GM23338 (cell line): ENCODE results near the gene COMMD4. TPM values are rescaled to one million over a fixed set of nuclear protein-coding genes. Genes with fewer than 3 reads are reported as not detected.

Experiments used
- ATAC-seq: fragments of 200-7000 bp; cut with Tn5 transposase; 3 replicates; pipeline ENCODE4 v1.9.1; 2020
- DNase-seq: peaks from one replicate; pipeline ENCODE4 v3.0.0-alpha.2; 2015; ENCODE audit warnings: low spot score
- H2AFZ ChIP-seq: fragments of 200-600 bp; sonication (generic); 2 replicates; pipeline ENCODE4 v1.8.0; 2016; ENCODE audit warnings: antibody characterized with exemption, mild to moderate bottlenecking, moderate library complexity
- H3F3A ChIP-seq: fragments of 200-600 bp; sonication (generic); replicated peaks from 2 replicates; pipeline ENCODE4 v1.8.0; 2017; ENCODE audit warnings: antibody characterized with exemption, mixed run types, low read depth
- H3K27ac ChIP-seq: fragments of 200-600 bp; sonication (generic); 2 replicates; pipeline ENCODE4 v1.6.1; 2016; ENCODE audit warnings: low read depth
- H3K27me3 ChIP-seq: fragments of 200-600 bp; sonication (generic); 2 replicates; pipeline ENCODE4 v1.8.0; 2016; ENCODE audit warnings: mild to moderate bottlenecking, mixed run types, moderate library complexity; ENCODE audit not compliant: insufficient read depth
- H3K36me3 ChIP-seq: fragments of 200-600 bp; sonication (generic); 2 replicates; pipeline ENCODE4 v1.8.0; 2016; ENCODE audit warnings: mild to moderate bottlenecking; ENCODE audit not compliant: insufficient read depth
- H3K4me1 ChIP-seq: fragments of 200-600 bp; sonication (generic); 2 replicates; pipeline ENCODE4 v1.8.0; 2016; ENCODE audit warnings: mild to moderate bottlenecking, moderate library complexity; ENCODE audit not compliant: insufficient read depth
- H3K4me2 ChIP-seq: fragments of 200-600 bp; sonication (generic); 2 replicates; pipeline ENCODE4 v1.7.1; 2017; ENCODE audit warnings: mixed run types
- H3K4me3 ChIP-seq: fragments of 200-600 bp; sonication (generic); 2 replicates; pipeline ENCODE4 v1.6.1; 2016; ENCODE audit warnings: mixed run types
- H3K79me2 ChIP-seq: fragments of 200-600 bp; sonication (generic); replicated peaks from 2 replicates; pipeline ENCODE4 v1.8.0; 2017; ENCODE audit warnings: mild to moderate bottlenecking; ENCODE audit not compliant: insufficient read depth
- H3K9me2 ChIP-seq: fragments of 200-600 bp; sonication (generic); 2 replicates; pipeline ENCODE4 v1.8.0; 2017; ENCODE audit not compliant: insufficient read depth
- H4K20me1 ChIP-seq: fragments of 200-600 bp; sonication (generic); replicated peaks from 2 replicates; pipeline ENCODE4 v1.8.0; 2017; ENCODE audit warnings: mild to moderate bottlenecking; ENCODE audit not compliant: insufficient read depth
- H3K27ac Mint-ChIP-seq: 2 replicates; pipeline ENCODE4 v1.8.0; 2020; ENCODE audit warnings: inconsistent platforms, mild to moderate bottlenecking, moderate library complexity, mixed read lengths
- H3K27me3 Mint-ChIP-seq: 3 replicates; pipeline ENCODE4 v1.8.0; 2022; ENCODE audit warnings: low read depth, mild to moderate bottlenecking, moderate library complexity, mixed read lengths, inconsistent platforms; ENCODE audit not compliant: insufficient read depth, poor library complexity
- H3K36me3 Mint-ChIP-seq: 3 replicates; pipeline ENCODE4 v1.8.0; 2021; ENCODE audit warnings: low read depth, mild to moderate bottlenecking, inconsistent platforms, moderate library complexity, mixed read lengths
- H3K4me1 Mint-ChIP-seq: 3 replicates; pipeline ENCODE4 v1.8.0; 2020; ENCODE audit warnings: mild to moderate bottlenecking, inconsistent platforms, mixed read lengths
- H3K4me3 Mint-ChIP-seq: 3 replicates; pipeline ENCODE4 v1.8.0; 2021; ENCODE audit warnings: moderate library complexity, mild to moderate bottlenecking, inconsistent platforms, mixed read lengths
- H3K9me3 Mint-ChIP-seq: 3 replicates; pipeline ENCODE4 v1.8.0; 2020; ENCODE audit warnings: moderate library complexity, mild to moderate bottlenecking, inconsistent platforms, mixed read lengths
- CREB1 ChIP-seq: fragments of 250-450 bp; sonication (Bioruptor Pico); IDR thresholded peaks from 2 replicates; pipeline ENCODE4 v1.5.0; 2020; ENCODE audit warnings: low read depth, mild to moderate bottlenecking, moderate library complexity
- EZH2 ChIP-seq: fragments of 200-600 bp; sonication (generic); IDR thresholded peaks from one replicate; pipeline ENCODE4 v1.8.0; 2017; ENCODE audit warnings: antibody characterized with exemption, mild to moderate bottlenecking, low read depth; ENCODE audit not compliant: unreplicated experiment
- EZH2phosphoT487 ChIP-seq: fragments of 200-600 bp; sonication (generic); IDR thresholded peaks from one replicate; pipeline ENCODE4 v1.8.1; 2018; ENCODE audit warnings: antibody characterized with exemption; ENCODE audit not compliant: unreplicated experiment
- JUNB ChIP-seq: IDR thresholded peaks from one replicate; pipeline ENCODE4 v1.6.1; 2016; ENCODE audit warnings: antibody characterized with exemption; ENCODE audit not compliant: unreplicated experiment
- NANOG ChIP-seq: IDR thresholded peaks from 2 replicates; pipeline ENCODE4 v1.6.1; 2016; ENCODE audit warnings: antibody characterized with exemption, borderline replicate concordance
- POLR2AphosphoS5 ChIP-seq: IDR thresholded peaks from 2 replicates; pipeline ENCODE4 v1.6.1; 2016; ENCODE audit warnings: antibody characterized with exemption, low read depth
- STAT1 ChIP-seq: IDR thresholded peaks from one replicate; pipeline ENCODE4 v1.6.1; 2016; ENCODE audit warnings: antibody characterized with exemption; ENCODE audit not compliant: unreplicated experiment
- ZNF114 ChIP-seq: fragments of 250-450 bp; sonication (Bioruptor Pico); IDR thresholded peaks from 2 replicates; pipeline ENCODE4 v1.5.0; 2020; ENCODE audit warnings: mild to moderate bottlenecking, moderate library complexity
- ZNF331 ChIP-seq: fragments of 250-450 bp; sonication (Bioruptor Pico); IDR thresholded peaks from 2 replicates; pipeline ENCODE4 v1.5.0; 2020; ENCODE audit warnings: low read depth, mild to moderate bottlenecking, moderate library complexity
- ZNF462 ChIP-seq: fragments of 250-450 bp; sonication (Bioruptor Pico); IDR thresholded peaks from 2 replicates; pipeline ENCODE4 v1.5.0; 2020; ENCODE audit warnings: mild to moderate bottlenecking, moderate library complexity
- polyA plus RNA-seq: library from polyadenylated mRNA; unstranded; fragments of >200 nt; fragmentation: Nextera tagmentation; extraction: Ambion mirVana; gene quantifications from 2 replicates; pipeline ENCODE4 v1.2.1, GENCODE V29; 2016
- total RNA-seq: library from RNA; depleted of rRNA; stranded (reverse); fragments of >200 nt; shearing (Covaris generic); gene quantifications from 2 replicates; pipeline ENCODE4 v1.2.3, GENCODE V29; 2014
- TF ChIP-seq, protein P1 (sequence below), 2 experiments: fragments of 200-600 bp in 1 of 2; sonication (generic) in 1 of 2; conservative IDR thresholded peaks; 2 replicates each; pipeline versions ENCODE4 v1.5.1 to v1.6.1; 2016 to 2017; ENCODE audit warnings: antibody characterized with exemption in 2 of 2, low read depth in 2 of 2, mild to moderate bottlenecking in 2 of 2, moderate library complexity in 1 of 2
- TF ChIP-seq, protein P2 (sequence below): IDR thresholded peaks from one replicate; pipeline ENCODE4 v1.6.1; 2018; ENCODE audit warnings: antibody characterized with exemption; ENCODE audit not compliant: unreplicated experiment
- TF ChIP-seq, protein P3 (sequence below): IDR thresholded peaks from 2 replicates; pipeline ENCODE4 v1.6.1; 2016; ENCODE audit warnings: antibody characterized with exemption

Gene COMMD4
- total and polyA plus RNA-seq, 2 experiments from 2014 or later: 131 TPM

DNA sequence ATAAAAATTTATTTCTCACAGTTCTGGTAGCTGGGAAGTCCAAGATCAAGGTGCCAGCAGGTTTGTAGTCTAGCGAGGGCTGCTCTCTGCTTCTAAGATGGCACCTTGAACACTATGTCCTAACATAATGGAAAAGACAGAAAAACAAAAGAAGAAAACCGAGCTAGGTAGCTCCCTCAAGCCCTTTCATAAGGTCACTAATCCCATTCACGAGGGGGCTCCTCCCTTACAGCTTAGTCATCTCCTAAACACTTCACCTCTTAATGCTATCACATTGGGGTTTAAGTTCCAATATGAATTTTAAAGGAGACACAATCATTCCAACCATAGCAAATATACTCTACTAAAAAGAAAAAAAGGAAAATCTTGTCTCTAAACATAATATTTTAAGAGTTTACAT, 29.7 kb upstream of the COMMD4 start:
- Mint-ChIP-seq H3K9me3 (no peaks in the 10 kb centered on the region), H3K27me3 (no peaks in the 10 kb centered on the region), H3K4me3 (no peak overlapping the region), H3K27ac (no peak overlapping the region), H3K4me1 (no peaks in the 10 kb centered on the region), H3K36me3 (no peaks in the 10 kb centered on the region)
- TF ChIP-seq EZH2: no peak
- TF ChIP-seq STAT1: no peak
- no peak for TF ChIP-seq EZH2phosphoT487
- TF ChIP-seq NANOG: no peak
- TF ChIP-seq JUNB: no peak
- TF ChIP-seq, protein P1, sequence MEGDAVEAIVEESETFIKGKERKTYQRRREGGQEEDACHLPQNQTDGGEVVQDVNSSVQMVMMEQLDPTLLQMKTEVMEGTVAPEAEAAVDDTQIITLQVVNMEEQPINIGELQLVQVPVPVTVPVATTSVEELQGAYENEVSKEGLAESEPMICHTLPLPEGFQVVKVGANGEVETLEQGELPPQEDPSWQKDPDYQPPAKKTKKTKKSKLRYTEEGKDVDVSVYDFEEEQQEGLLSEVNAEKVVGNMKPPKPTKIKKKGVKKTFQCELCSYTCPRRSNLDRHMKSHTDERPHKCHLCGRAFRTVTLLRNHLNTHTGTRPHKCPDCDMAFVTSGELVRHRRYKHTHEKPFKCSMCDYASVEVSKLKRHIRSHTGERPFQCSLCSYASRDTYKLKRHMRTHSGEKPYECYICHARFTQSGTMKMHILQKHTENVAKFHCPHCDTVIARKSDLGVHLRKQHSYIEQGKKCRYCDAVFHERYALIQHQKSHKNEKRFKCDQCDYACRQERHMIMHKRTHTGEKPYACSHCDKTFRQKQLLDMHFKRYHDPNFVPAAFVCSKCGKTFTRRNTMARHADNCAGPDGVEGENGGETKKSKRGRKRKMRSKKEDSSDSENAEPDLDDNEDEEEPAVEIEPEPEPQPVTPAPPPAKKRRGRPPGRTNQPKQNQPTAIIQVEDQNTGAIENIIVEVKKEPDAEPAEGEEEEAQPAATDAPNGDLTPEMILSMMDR (conservative IDR thresholded peaks at IDR 0.05; ENCODE audit: low read depth in 2 of 2): no peak
- no peak for TF ChIP-seq ZNF462 (CRISPR knock-in tag)
- TF ChIP-seq, protein P2, sequence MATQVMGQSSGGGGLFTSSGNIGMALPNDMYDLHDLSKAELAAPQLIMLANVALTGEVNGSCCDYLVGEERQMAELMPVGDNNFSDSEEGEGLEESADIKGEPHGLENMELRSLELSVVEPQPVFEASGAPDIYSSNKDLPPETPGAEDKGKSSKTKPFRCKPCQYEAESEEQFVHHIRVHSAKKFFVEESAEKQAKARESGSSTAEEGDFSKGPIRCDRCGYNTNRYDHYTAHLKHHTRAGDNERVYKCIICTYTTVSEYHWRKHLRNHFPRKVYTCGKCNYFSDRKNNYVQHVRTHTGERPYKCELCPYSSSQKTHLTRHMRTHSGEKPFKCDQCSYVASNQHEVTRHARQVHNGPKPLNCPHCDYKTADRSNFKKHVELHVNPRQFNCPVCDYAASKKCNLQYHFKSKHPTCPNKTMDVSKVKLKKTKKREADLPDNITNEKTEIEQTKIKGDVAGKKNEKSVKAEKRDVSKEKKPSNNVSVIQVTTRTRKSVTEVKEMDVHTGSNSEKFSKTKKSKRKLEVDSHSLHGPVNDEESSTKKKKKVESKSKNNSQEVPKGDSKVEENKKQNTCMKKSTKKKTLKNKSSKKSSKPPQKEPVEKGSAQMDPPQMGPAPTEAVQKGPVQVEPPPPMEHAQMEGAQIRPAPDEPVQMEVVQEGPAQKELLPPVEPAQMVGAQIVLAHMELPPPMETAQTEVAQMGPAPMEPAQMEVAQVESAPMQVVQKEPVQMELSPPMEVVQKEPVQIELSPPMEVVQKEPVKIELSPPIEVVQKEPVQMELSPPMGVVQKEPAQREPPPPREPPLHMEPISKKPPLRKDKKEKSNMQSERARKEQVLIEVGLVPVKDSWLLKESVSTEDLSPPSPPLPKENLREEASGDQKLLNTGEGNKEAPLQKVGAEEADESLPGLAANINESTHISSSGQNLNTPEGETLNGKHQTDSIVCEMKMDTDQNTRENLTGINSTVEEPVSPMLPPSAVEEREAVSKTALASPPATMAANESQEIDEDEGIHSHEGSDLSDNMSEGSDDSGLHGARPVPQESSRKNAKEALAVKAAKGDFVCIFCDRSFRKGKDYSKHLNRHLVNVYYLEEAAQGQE: no peak
- no peak for TF ChIP-seq ZNF331
- TF ChIP-seq, protein P3, sequence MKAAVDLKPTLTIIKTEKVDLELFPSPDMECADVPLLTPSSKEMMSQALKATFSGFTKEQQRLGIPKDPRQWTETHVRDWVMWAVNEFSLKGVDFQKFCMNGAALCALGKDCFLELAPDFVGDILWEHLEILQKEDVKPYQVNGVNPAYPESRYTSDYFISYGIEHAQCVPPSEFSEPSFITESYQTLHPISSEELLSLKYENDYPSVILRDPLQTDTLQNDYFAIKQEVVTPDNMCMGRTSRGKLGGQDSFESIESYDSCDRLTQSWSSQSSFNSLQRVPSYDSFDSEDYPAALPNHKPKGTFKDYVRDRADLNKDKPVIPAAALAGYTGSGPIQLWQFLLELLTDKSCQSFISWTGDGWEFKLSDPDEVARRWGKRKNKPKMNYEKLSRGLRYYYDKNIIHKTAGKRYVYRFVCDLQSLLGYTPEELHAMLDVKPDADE: no peak
- TF ChIP-seq ZNF114 (CRISPR knock-in tag): no peak
- TF ChIP-seq CREB1 (CRISPR knock-in tag): no peak
- no peak for TF ChIP-seq POLR2AphosphoS5
- H3F3A ChIP-seq: no peaks in the 10 kb centered on the region
- no peaks in the 10 kb centered on the region for H3K4me1 ChIP-seq
- no peak overlapping the region for H3K4me3 ChIP-seq
- DNase-seq: no peak
- no peak overlapping the region for H2AFZ ChIP-seq
- no peak overlapping the region for H3K4me2 ChIP-seq
- no peak for ATAC-seq
- H3K27ac ChIP-seq: no peak overlapping the region
- no peaks in the 10 kb centered on the region for H3K27me3 ChIP-seq
- H4K20me1 ChIP-seq: no peaks in the 10 kb centered on the region
- H3K9me2 ChIP-seq: no peaks in the 10 kb centered on the region
- no peaks in the 10 kb centered on the region for H3K36me3 ChIP-seq
- H3K79me2 ChIP-seq: no peaks in the 10 kb centered on the region
